DOHH2 (cell line): Measurements from ENCODE around the gene GAA.

ENCODE experiments used
- EZH2phosphoT487 ChIP-seq: fragments of 200-600 bp; sonication (generic); IDR thresholded peaks from 2 replicates; pipeline ENCODE4 v1.6.1; 2017; ENCODE audit warnings: borderline replicate concordance, mild to moderate bottlenecking, antibody characterized with exemption, low read length, moderate library complexity, mixed read lengths
- TF ChIP-seq, protein P1 (sequence below): fragments of 200-600 bp; sonication (generic); IDR thresholded peaks from one replicate; pipeline ENCODE4 v1.5.1; 2014; ENCODE audit warnings: antibody characterized with exemption, mild to moderate bottlenecking, low read depth, low read length; ENCODE audit not compliant: poor library complexity, severe bottlenecking

DNA sequence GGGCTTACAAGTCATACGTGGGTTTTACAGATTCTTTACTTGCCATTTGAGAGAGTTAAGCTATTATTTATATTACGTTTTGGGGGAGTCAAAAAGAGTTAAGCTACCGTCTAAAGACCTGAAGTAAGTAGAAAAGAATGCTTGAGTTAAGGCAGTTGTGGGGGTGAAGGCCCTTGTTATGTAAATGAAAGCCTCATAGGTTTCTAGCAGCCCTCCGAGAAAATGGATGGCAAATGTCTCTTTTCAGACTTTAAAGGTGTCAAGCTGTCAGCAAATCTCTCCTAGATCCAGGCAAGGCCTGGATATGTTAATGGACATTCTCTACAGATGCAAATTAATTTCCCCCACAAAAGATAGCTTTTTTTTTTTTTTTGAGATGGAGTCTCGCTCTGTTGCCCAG, 52.8 kb downstream of the GAA start:
- TF ChIP-seq, protein P1, sequence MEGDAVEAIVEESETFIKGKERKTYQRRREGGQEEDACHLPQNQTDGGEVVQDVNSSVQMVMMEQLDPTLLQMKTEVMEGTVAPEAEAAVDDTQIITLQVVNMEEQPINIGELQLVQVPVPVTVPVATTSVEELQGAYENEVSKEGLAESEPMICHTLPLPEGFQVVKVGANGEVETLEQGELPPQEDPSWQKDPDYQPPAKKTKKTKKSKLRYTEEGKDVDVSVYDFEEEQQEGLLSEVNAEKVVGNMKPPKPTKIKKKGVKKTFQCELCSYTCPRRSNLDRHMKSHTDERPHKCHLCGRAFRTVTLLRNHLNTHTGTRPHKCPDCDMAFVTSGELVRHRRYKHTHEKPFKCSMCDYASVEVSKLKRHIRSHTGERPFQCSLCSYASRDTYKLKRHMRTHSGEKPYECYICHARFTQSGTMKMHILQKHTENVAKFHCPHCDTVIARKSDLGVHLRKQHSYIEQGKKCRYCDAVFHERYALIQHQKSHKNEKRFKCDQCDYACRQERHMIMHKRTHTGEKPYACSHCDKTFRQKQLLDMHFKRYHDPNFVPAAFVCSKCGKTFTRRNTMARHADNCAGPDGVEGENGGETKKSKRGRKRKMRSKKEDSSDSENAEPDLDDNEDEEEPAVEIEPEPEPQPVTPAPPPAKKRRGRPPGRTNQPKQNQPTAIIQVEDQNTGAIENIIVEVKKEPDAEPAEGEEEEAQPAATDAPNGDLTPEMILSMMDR, result no peak
- no peak for TF ChIP-seq EZH2phosphoT487
